Astrocyte (in vitro differentiated cells and primary cell): Measurements from ENCODE around the gene PAPOLB. TPM values are rescaled to one million over a fixed set of nuclear protein-coding genes. Genes with fewer than 3 reads are reported as not detected.
A peak's percentile ranks its signal among the peaks of the same experiment; 100 is the strongest.

ENCODE experiments used
- DNase-seq: peaks from one replicate; pipeline ENCODE4 v3.0.0-alpha.2; 2010; ENCODE audit warnings: low read depth
- FAIRE-seq: peaks from 2 replicates; lab custom pipeline; 2011; peaks lifted over from hg19 to GRCh38; lab: Jason Lieb, UNC
- H2AFZ ChIP-seq: 2 replicates; pipeline ENCODE4 v1.6.0; 2012; ENCODE audit warnings: low read depth, low read length, inconsistent platforms
- H3K27ac ChIP-seq: 2 replicates; pipeline ENCODE4 v1.5.1; 2011; ENCODE audit warnings: low read depth, low read length, inconsistent platforms
- H3K27me3 ChIP-seq: 2 replicates; pipeline ENCODE4 v1.6.0; 2011; ENCODE audit warnings: low read length, inconsistent platforms; ENCODE audit not compliant: insufficient read depth
- H3K36me3 ChIP-seq: 2 replicates; pipeline ENCODE4 v1.5.1; 2011; ENCODE audit warnings: low read length, inconsistent platforms; ENCODE audit not compliant: insufficient read depth
- H3K4me1 ChIP-seq: 2 replicates; pipeline ENCODE4 v1.5.1; 2011; ENCODE audit warnings: low read length, inconsistent platforms; ENCODE audit not compliant: insufficient read depth
- H3K4me2 ChIP-seq: 2 replicates; pipeline ENCODE4 v1.6.0; 2012; ENCODE audit warnings: low read length, inconsistent platforms
- H3K4me3 ChIP-seq: 2 replicates; pipeline ENCODE4 v1.5.1; 2011; ENCODE audit warnings: low read depth, mild to moderate bottlenecking, low read length, inconsistent platforms; ENCODE audit not compliant: insufficient read depth
- H3K79me2 ChIP-seq: 2 replicates; pipeline ENCODE4 v1.6.0; 2012; ENCODE audit warnings: mild to moderate bottlenecking, low read length, inconsistent platforms; ENCODE audit not compliant: insufficient read depth
- H3K9ac ChIP-seq: 2 replicates; pipeline ENCODE4 v1.6.0; 2012; ENCODE audit warnings: mild to moderate bottlenecking, low read length, inconsistent platforms
- H3K9me3 ChIP-seq: 2 replicates; pipeline ENCODE4 v1.5.1; 2012; ENCODE audit warnings: low read depth, mild to moderate bottlenecking, low read length, inconsistent platforms; ENCODE audit not compliant: insufficient read depth
- H4K20me1 ChIP-seq: 2 replicates; pipeline ENCODE4 v1.6.0; 2012; ENCODE audit warnings: low read length, inconsistent platforms; ENCODE audit not compliant: insufficient read depth
- H3K27ac Mint-ChIP-seq: one replicate; pipeline ENCODE4 v1.8.0; 2021; ENCODE audit warnings: mild to moderate bottlenecking, mixed read lengths; ENCODE audit not compliant: unreplicated experiment
- H3K27me3 Mint-ChIP-seq: one replicate; pipeline ENCODE4 v1.8.0; 2021; ENCODE audit warnings: low read depth, mixed read lengths; ENCODE audit not compliant: unreplicated experiment
- H3K36me3 Mint-ChIP-seq: one replicate; pipeline ENCODE4 v1.8.0; 2021; ENCODE audit warnings: low read depth, mixed read lengths; ENCODE audit not compliant: unreplicated experiment
- H3K4me1 Mint-ChIP-seq: one replicate; pipeline ENCODE4 v1.8.0; 2021; ENCODE audit warnings: low read depth, mixed read lengths; ENCODE audit not compliant: unreplicated experiment
- H3K4me3 Mint-ChIP-seq: one replicate; pipeline ENCODE4 v1.8.0; 2021; ENCODE audit warnings: mild to moderate bottlenecking, moderate library complexity, mixed read lengths; ENCODE audit not compliant: unreplicated experiment
- H3K9me3 Mint-ChIP-seq: one replicate; pipeline ENCODE4 v1.8.0; 2021; ENCODE audit warnings: mild to moderate bottlenecking, mixed read lengths; ENCODE audit not compliant: unreplicated experiment
- EZH2 ChIP-seq: IDR thresholded peaks from 2 replicates; pipeline ENCODE4 v1.6.1; 2012; ENCODE audit warnings: mild to moderate bottlenecking, low read length, inconsistent platforms; ENCODE audit not compliant: insufficient read depth
- total RNA-seq: library from RNA; stranded (reverse); gene quantifications from 2 replicates; pipeline ENCODE4 v1.2.1, GENCODE V29; 2021
- TF ChIP-seq, protein P1 (sequence below): IDR thresholded peaks from 2 replicates; pipeline ENCODE4 v1.5.1; 2011; ENCODE audit warnings: low read depth, mild to moderate bottlenecking, inconsistent platforms, low read length, moderate library complexity; ENCODE audit not compliant: insufficient read depth

PAPOLB gene
- total RNA-seq, 1 donor from 2014 or later: not detected

DNA sequence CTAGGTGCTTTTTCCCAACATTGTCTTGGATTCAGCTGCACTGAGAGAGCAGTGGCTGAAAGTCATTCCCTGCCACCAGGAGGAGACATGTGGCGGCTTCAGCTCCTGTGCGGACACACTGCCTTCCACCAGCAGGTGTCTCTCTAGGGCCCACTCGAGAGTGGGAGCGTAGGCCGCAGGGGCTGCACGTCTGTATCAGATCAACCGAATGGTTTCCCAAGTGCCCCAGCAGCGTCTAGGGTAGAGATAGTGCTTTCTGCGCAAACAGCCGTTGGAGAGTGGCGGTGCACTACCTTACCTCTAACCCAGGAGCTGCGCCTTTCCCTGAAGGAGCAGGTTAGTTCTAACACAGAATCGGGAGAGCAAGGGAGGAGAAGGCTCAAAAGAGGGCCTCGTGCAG is 31.7 kb downstream of the PAPOLB start:
- H3K4me3 ChIP-seq: no peak overlapping the region
- no peaks in the 10 kb centered on the region for H3K79me2 ChIP-seq
- TF ChIP-seq EZH2: no peak
- TF ChIP-seq, protein P1, sequence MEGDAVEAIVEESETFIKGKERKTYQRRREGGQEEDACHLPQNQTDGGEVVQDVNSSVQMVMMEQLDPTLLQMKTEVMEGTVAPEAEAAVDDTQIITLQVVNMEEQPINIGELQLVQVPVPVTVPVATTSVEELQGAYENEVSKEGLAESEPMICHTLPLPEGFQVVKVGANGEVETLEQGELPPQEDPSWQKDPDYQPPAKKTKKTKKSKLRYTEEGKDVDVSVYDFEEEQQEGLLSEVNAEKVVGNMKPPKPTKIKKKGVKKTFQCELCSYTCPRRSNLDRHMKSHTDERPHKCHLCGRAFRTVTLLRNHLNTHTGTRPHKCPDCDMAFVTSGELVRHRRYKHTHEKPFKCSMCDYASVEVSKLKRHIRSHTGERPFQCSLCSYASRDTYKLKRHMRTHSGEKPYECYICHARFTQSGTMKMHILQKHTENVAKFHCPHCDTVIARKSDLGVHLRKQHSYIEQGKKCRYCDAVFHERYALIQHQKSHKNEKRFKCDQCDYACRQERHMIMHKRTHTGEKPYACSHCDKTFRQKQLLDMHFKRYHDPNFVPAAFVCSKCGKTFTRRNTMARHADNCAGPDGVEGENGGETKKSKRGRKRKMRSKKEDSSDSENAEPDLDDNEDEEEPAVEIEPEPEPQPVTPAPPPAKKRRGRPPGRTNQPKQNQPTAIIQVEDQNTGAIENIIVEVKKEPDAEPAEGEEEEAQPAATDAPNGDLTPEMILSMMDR: peak; percentile 87
- Mint-ChIP-seq H3K4me3 (no peak overlapping the region), H3K36me3 (no peaks in the 10 kb centered on the region), H3K27me3 (peaks cover 20% of the 10 kb centered on the region), H3K9me3 (no peaks in the 10 kb centered on the region), H3K27ac (no peak overlapping the region), H3K4me1 (no peaks in the 10 kb centered on the region)
- H2AFZ ChIP-seq: peak overlapping the region; percentile 26
- no peaks in the 10 kb centered on the region for H3K36me3 ChIP-seq
- no peak overlapping the region for H3K4me2 ChIP-seq
- no peaks in the 10 kb centered on the region for H4K20me1 ChIP-seq
- H3K9ac ChIP-seq: no peak overlapping the region
- DNase-seq: peak; percentile 34
- H3K27me3 ChIP-seq: no peaks in the 10 kb centered on the region
- H3K9me3 ChIP-seq: no peaks in the 10 kb centered on the region
- no peak overlapping the region for H3K27ac ChIP-seq
- no peak for FAIRE-seq
- no peaks in the 10 kb centered on the region for H3K4me1 ChIP-seq

DNA sequence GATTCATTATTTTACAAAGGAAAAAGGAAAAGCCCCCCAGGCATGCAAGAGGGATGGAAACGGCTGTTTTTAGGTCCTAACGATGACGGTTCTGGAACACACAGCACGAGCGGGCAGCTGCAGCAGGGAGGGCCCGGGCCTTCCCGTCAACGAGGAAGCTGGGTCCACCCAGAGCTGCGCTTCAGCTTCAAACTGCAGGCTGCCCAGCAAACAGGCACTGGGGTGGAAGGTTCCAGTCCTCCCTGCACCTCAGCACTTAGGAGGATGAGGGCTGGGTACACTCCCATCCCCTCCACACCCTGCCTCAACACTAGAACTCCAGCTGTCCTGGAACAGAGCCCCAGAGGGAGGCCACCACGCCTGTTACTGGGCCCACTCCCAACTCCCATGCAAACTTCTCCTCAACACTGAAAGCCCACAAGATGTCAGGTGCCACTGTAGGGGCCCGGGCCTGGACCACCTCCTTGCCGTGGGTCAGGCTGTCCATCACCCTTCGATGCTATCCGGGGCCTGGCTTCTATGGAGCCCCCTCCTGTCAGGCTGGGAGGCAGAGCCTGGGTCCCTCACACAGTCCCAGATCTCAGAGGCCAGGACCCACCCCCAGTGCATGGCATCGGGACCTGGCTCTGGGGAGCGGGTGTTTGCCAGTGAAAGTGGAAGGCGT is 33.0 kb downstream of the PAPOLB start:
- no peak overlapping the region for H3K27ac ChIP-seq
- no peaks in the 10 kb centered on the region for H3K4me1 ChIP-seq
- H4K20me1 ChIP-seq: no peaks in the 10 kb centered on the region
- Mint-ChIP-seq H3K4me3 (no peak overlapping the region), H3K36me3 (no peaks in the 10 kb centered on the region), H3K27me3 (peaks cover 26% of the 10 kb centered on the region), H3K27ac (no peak overlapping the region), H3K9me3 (no peaks in the 10 kb centered on the region), H3K4me1 (no peaks in the 10 kb centered on the region)
- no peak overlapping the region for H2AFZ ChIP-seq
- H3K9ac ChIP-seq: no peak overlapping the region
- no peak for FAIRE-seq
- DNase-seq: no peak
- TF ChIP-seq, protein P1: no peak
- no peak for TF ChIP-seq EZH2
- H3K4me3 ChIP-seq: no peak overlapping the region
- H3K4me2 ChIP-seq: no peak overlapping the region
- H3K9me3 ChIP-seq: no peaks in the 10 kb centered on the region
- H3K79me2 ChIP-seq: no peaks in the 10 kb centered on the region
- no peaks in the 10 kb centered on the region for H3K27me3 ChIP-seq
- no peaks in the 10 kb centered on the region for H3K36me3 ChIP-seq

DNA sequence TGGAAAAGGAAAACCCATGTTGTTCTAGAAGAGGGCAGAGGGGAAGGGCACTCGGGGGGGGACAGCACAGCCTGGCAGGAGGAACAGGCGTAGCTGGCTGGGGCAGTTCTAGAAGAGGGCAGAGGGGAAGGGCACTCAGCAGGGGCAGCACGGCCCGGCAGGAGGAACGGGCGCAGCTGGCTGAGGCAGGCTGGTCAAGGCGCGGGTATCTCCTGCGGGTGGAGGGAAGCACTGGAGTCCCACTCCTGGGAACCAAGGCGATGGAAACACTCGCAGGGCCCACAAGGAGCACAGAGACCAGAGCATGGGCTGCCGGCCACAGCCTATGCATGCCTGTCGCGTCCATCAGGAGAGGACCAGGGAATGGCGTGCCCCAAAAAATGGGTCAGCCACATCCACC is 36.7 kb downstream of the PAPOLB start:
- H3K27ac Mint-ChIP-seq: no peak overlapping the region
- DNase-seq (no peak), FAIRE-seq (no peak)
- Histone ChIP-seq H2AFZ (no peak overlapping the region), H3K36me3 (no peaks in the 10 kb centered on the region), H3K27me3 (no peaks in the 10 kb centered on the region), H4K20me1 (no peaks in the 10 kb centered on the region), H3K9ac (no peak overlapping the region), H3K4me2 (no peak overlapping the region), H3K9me3 (no peaks in the 10 kb centered on the region), H3K4me1 (no peaks in the 10 kb centered on the region), H3K79me2 (no peaks in the 10 kb centered on the region), H3K27ac (no peak overlapping the region), H3K4me3 (no peak overlapping the region)
- H3K27me3 Mint-ChIP-seq: peaks cover 31% of the 10 kb centered on the region
- H3K9me3 Mint-ChIP-seq: no peaks in the 10 kb centered on the region
- H3K4me3 Mint-ChIP-seq: no peak overlapping the region
- TF ChIP-seq EZH2: no peak
- TF ChIP-seq, protein P1: no peak
- no peaks in the 10 kb centered on the region for H3K36me3 Mint-ChIP-seq
- H3K4me1 Mint-ChIP-seq: no peaks in the 10 kb centered on the region
